ENCODE results near the gene JUN. TPM values are rescaled to one million over a fixed set of nuclear protein-coding genes. Genes with fewer than 3 reads are reported as not detected.

The JUN gene
- total RNA-seq, 1 donor from 2014 or later: 89.6 TPM

GRCh38 chr1:58780836-58781452 lies 2.9 kb downstream of the JUN start:
- TF ChIP-seq CTCF (conservative IDR thresholded peaks at IDR 0.05; ENCODE audit: low read depth, low read length): no peak
- peak overlapping the region; percentile 95 for H3K4me3 ChIP-seq (ENCODE audit: low read depth, low read length)
- DNase-seq (ENCODE audit: low read depth): no peak

- H3K4me3 ChIP-seq (ENCODE audit: low read depth, low read length): peak overlapping the region; percentile 95
- DNase-seq (ENCODE audit: low read depth): no peak
- TF ChIP-seq CTCF (conservative IDR thresholded peaks at IDR 0.05; ENCODE audit: low read depth, low read length): no peak
These were observed 3.4 kb downstream of the JUN start for GRCh38 chr1:58780411-58780810.

- peak overlapping the region; percentile 95 for H3K4me3 ChIP-seq (ENCODE audit: low read depth, low read length)
These were observed 4.0 kb downstream of the JUN start for GRCh38 chr1:58779801-58780382.

GRCh38 chr1:58779059-58779754 lies 4.6 kb downstream of the JUN start:
- DNase-seq (ENCODE audit: low read depth): no peak
- TF ChIP-seq CTCF (conservative IDR thresholded peaks at IDR 0.05; ENCODE audit: low read depth, low read length): no peak

More at GRCh38 chr1:58779801-58780382, 4.0 kb downstream of the JUN start:
- no peak for TF ChIP-seq CTCF (conservative IDR thresholded peaks at IDR 0.05; ENCODE audit: low read depth, low read length)
- DNase-seq (ENCODE audit: low read depth): peak; percentile 76

GRCh38 chr1:58778385-58779000 lies 5.4 kb downstream of the JUN start:
- DNase-seq (ENCODE audit: low read depth): no peak
- H3K4me3 ChIP-seq (ENCODE audit: low read depth, low read length): no peak overlapping the region
- no peak for TF ChIP-seq CTCF (conservative IDR thresholded peaks at IDR 0.05; ENCODE audit: low read depth, low read length)

More at GRCh38 chr1:58779059-58779754, 4.6 kb downstream of the JUN start:
- no peak overlapping the region for H3K4me3 ChIP-seq (ENCODE audit: low read depth, low read length)

GRCh38 chr1:58774027-58774426 lies 9.8 kb downstream of the JUN start:
- TF ChIP-seq CTCF (conservative IDR thresholded peaks at IDR 0.05; ENCODE audit: low read depth, low read length): no peak
- DNase-seq (ENCODE audit: low read depth): no peak
- H3K4me3 ChIP-seq (ENCODE audit: low read depth, low read length): no peak overlapping the region

All from epithelial cell of proximal tubule (primary cell).